SK-N-SH (cell line): Measurements from ENCODE around the gene GLIS2. TPM values are rescaled to one million over a fixed set of nuclear protein-coding genes. Genes with fewer than 3 reads are reported as not detected.

Source experiments
- CTCF ChIA-PET: fragments of 300-600, 350-600 bp; formaldehyde crosslinking; extraction: SDS; loops from one replicate; lab custom pipeline; 2021; lab: Yijun Ruan, JAX
- POLR2A ChIA-PET: fragments of 350-600 bp; sonication (Branson Sonifier 250); formaldehyde crosslinking; extraction: SDS; loops from one replicate; lab custom pipeline; 2020; ENCODE audit warnings: antibody characterized with exemption, inconsistent platforms; lab: Yijun Ruan, JAX
- DNase-seq: peaks from one replicate; pipeline ENCODE4 v3.0.0; 2012
- H2AFZ ChIP-seq: fragments of 200-600 bp; sonication (generic); 2 replicates; pipeline ENCODE4 v1.8.1; 2016; ENCODE audit warnings: antibody characterized with exemption, mild to moderate bottlenecking, low read depth
- H3F3A ChIP-seq: fragments of 200-600 bp; sonication (generic); replicated peaks from 2 replicates; pipeline ENCODE3; 2016; ENCODE audit warnings: antibody characterized with exemption, mild to moderate bottlenecking; ENCODE audit not compliant: insufficient read depth
- H3K27ac ChIP-seq, 2 experiments: fragments of 200-500 bp in 1 of 2; fragments of 200-600 bp in 1 of 2; sonication (Bioruptor generic) in 1 of 2; sonication (generic), shearing (Covaris generic) in 1 of 2; 2 replicates each; pipeline versions ENCODE4 v1.5.1 to v1.6.1; 2014 to 2016; ENCODE audit warnings: low read depth in 2 of 2, inconsistent platforms in 1 of 2, low read length in 1 of 2, mild to moderate bottlenecking in 1 of 2, mixed read lengths in 1 of 2
- H3K27me3 ChIP-seq: fragments of 200-600 bp; sonication (generic), shearing (Covaris generic); 2 replicates; pipeline ENCODE4 v1.6.1; 2016; ENCODE audit warnings: mixed run types; ENCODE audit not compliant: insufficient read depth
- H3K36me3 ChIP-seq, 2 experiments: fragments of 200-500 bp in 1 of 2; fragments of 200-600 bp in 1 of 2; sonication (Bioruptor generic) in 1 of 2; sonication (generic) in 1 of 2; replicated peaks in 1 of 2; 2 replicates each; pipeline versions ENCODE3 to v1.5.1; 2014 to 2016; ENCODE audit warnings: low read length in 1 of 2, mild to moderate bottlenecking in 1 of 2; ENCODE audit not compliant: insufficient read depth in 2 of 2, control insufficient read depth in 1 of 2
- H3K4me1 ChIP-seq, 2 experiments: fragments of 200-500 bp in 1 of 2; fragments of 200-600 bp in 1 of 2; sonication (Bioruptor generic) in 1 of 2; sonication (generic), shearing (Covaris generic) in 1 of 2; 2 replicates each; pipeline versions ENCODE4 v1.5.1 to v1.6.1; 2014 to 2016; ENCODE audit warnings: low read depth in 1 of 2, low read length in 1 of 2, mixed run types in 1 of 2; ENCODE audit not compliant: insufficient read depth in 2 of 2, control insufficient read depth in 1 of 2
- H3K4me2 ChIP-seq: fragments of 200-600 bp; sonication (generic), shearing (Covaris generic); 2 replicates; pipeline ENCODE4 v1.6.1; 2017; ENCODE audit warnings: mixed run types
- H3K4me3 ChIP-seq, 2 experiments: fragments of 200-500 bp in 1 of 2; fragments of 200-600 bp in 1 of 2; sonication (Bioruptor generic) in 1 of 2; sonication (generic), shearing (Covaris generic) in 1 of 2; 2 replicates each; pipeline versions ENCODE4 v1.5.1 to v1.8.1; 2014 to 2016; ENCODE audit warnings: low read depth in 2 of 2, inconsistent platforms in 1 of 2, low read length in 1 of 2, mild to moderate bottlenecking in 1 of 2, mixed read lengths in 1 of 2, moderate library complexity in 1 of 2
- H3K79me2 ChIP-seq: fragments of 200-600 bp; sonication (generic); 2 replicates; pipeline ENCODE4 v1.8.1; 2017; ENCODE audit warnings: mild to moderate bottlenecking; ENCODE audit not compliant: insufficient read depth
- H3K9ac ChIP-seq: fragments of 200-600 bp; sonication (generic); 2 replicates; pipeline ENCODE4 v1.6.1; 2017; ENCODE audit warnings: mixed run types
- H3K9me2 ChIP-seq: fragments of 200-600 bp; sonication (generic); 2 replicates; pipeline ENCODE4 v1.6.1; 2017; ENCODE audit warnings: mixed run types
- H3K9me3 ChIP-seq: fragments of 200-600 bp; sonication (generic); 2 replicates; pipeline ENCODE4 v1.6.1; 2017; ENCODE audit warnings: mixed run types, mild to moderate bottlenecking, moderate library complexity
- H4K20me1 ChIP-seq: fragments of 200-600 bp; sonication (generic); 2 replicates; pipeline ENCODE4 v1.6.1; 2017; ENCODE audit warnings: mild to moderate bottlenecking, mixed run types; ENCODE audit not compliant: insufficient read depth
- ELF1 ChIP-seq: IDR thresholded peaks from 2 replicates; pipeline ENCODE4 v1.4.0; 2012
- JUND ChIP-seq: IDR thresholded peaks from 2 replicates; pipeline ENCODE4 v1.4.0; 2012
- MXI1 ChIP-seq: IDR thresholded peaks from 2 replicates; pipeline ENCODE4 v1.6.1; 2012; ENCODE audit warnings: mild to moderate bottlenecking, low read depth, low read length, improper control_type of control experiment
- REST ChIP-seq: IDR thresholded peaks from 2 replicates; pipeline ENCODE4 v1.6.1; 2012; ENCODE audit warnings: mild to moderate bottlenecking, low read depth, low read length, moderate library complexity
- SIN3A ChIP-seq: IDR thresholded peaks from 2 replicates; pipeline ENCODE4 v1.6.1; 2012; ENCODE audit warnings: low read depth, mild to moderate bottlenecking, low read length, moderate library complexity, borderline replicate concordance
- WGBS: methylation state at CpG from one replicate; pipeline ENCODE4 v1.1.6; 2017; ENCODE audit warnings: low lambda C conversion rate; 5-methylcytosine and 5-hydroxymethylcytosine counted together
- polyA plus RNA-seq, 3 experiments: library from polyadenylated mRNA; depleted of rRNA; stranded (reverse); fragments of >200 nt; gene quantifications; 2 replicates each; pipeline ENCODE4 v1.2.3, GENCODE V29; 2012
- TF ChIP-seq, protein P1 (sequence below): fragments of 200-600 bp; sonication (generic); IDR thresholded peaks from 2 replicates; pipeline ENCODE4 v1.6.1; 2017; ENCODE audit warnings: antibody characterized with exemption, mild to moderate bottlenecking, moderate library complexity

The GLIS2 gene
- polyA plus RNA-seq, 1 of the 3 experiments (the other 2 are of a cell fraction) = 6.5 TPM

GRCh38 chr16:4301968-4302367 lies 13.9 kb upstream of the GLIS2 start:
- POLR2A ChIA-PET = interaction anchor here (0.7 kb wide), 1 partner anchor 10 kb away, joined by 4 read pairs; no protein-coding TSS in a partner anchor
- Histone ChIP-seq H3K79me2 (no peaks in the 10 kb centered on the region), H3K9me3 (no peaks in the 10 kb centered on the region), H3K4me2 (no peak overlapping the region), H3K36me3 (no peaks in the 10 kb centered on the region), H3K4me1 (peaks cover 10 to 13% of the 10 kb centered on the region in 2 experiments; a peak in 3 of 4 replicates), H4K20me1 (no peaks in the 10 kb centered on the region), H3K9me2 (no peaks in the 10 kb centered on the region), H3K27me3 (no peaks in the 10 kb centered on the region), H3K9ac (no peak overlapping the region), H2AFZ (no peak overlapping the region), H3K4me3 (no peak overlapping the region), H3K27ac (no peak overlapping the region), H3F3A (peaks cover 11% of the 10 kb centered on the region)
- no peak for DNase-seq
- TF ChIP-seq ELF1 (no peak), JUND (no peak), SIN3A (no peak), MXI1 (no peak)
- TF ChIP-seq, protein P1, sequence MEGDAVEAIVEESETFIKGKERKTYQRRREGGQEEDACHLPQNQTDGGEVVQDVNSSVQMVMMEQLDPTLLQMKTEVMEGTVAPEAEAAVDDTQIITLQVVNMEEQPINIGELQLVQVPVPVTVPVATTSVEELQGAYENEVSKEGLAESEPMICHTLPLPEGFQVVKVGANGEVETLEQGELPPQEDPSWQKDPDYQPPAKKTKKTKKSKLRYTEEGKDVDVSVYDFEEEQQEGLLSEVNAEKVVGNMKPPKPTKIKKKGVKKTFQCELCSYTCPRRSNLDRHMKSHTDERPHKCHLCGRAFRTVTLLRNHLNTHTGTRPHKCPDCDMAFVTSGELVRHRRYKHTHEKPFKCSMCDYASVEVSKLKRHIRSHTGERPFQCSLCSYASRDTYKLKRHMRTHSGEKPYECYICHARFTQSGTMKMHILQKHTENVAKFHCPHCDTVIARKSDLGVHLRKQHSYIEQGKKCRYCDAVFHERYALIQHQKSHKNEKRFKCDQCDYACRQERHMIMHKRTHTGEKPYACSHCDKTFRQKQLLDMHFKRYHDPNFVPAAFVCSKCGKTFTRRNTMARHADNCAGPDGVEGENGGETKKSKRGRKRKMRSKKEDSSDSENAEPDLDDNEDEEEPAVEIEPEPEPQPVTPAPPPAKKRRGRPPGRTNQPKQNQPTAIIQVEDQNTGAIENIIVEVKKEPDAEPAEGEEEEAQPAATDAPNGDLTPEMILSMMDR = no peak
- CTCF ChIA-PET = interaction anchor here (1.0 to 1.2 kb wide), 2 partner anchors 8 to 23 kb away, joined by 3 to 4 read pairs; no protein-coding TSS in a partner anchor
- WGBS = 98% methylated on average over 6 of the region's 6 CpGs

- POLR2A ChIA-PET = interaction anchor here (1.4 kb wide), 1 partner anchor 9 kb away, joined by 7 read pairs; no protein-coding TSS in a partner anchor
- WGBS = 84% methylated on average over 8 of the region's 13 CpGs
These were observed 11.9 kb upstream of the GLIS2 start for GRCh38 chr16:4303973-4304372.

More at GRCh38 chr16:4303973-4304372, 11.9 kb upstream of the GLIS2 start:
- H4K20me1 ChIP-seq = no peaks in the 10 kb centered on the region
- DNase-seq = peak; percentile 47
- peaks cover 10% of the 10 kb centered on the region for H3F3A ChIP-seq
- TF ChIP-seq REST = no peak
- TF ChIP-seq MXI1 = peak; percentile 39; the same call in 1 of the 2 replicates
- H3K79me2 ChIP-seq = no peaks in the 10 kb centered on the region
- H3K27ac ChIP-seq = no peak overlapping the region
- no peak overlapping the region for H3K4me3 ChIP-seq
- no peak overlapping the region for H3K9ac ChIP-seq
- peaks cover 6 to 16% of the 10 kb centered on the region in 2 experiments; a peak in 3 of 4 replicates for H3K4me1 ChIP-seq
- H2AFZ ChIP-seq = no peak overlapping the region
- no peak overlapping the region for H3K4me2 ChIP-seq
- no peaks in the 10 kb centered on the region for H3K36me3 ChIP-seq
- H3K27me3 ChIP-seq = no peaks in the 10 kb centered on the region
- no peaks in the 10 kb centered on the region for H3K9me3 ChIP-seq
- CTCF ChIA-PET = interaction anchor here (0.7 to 1.4 kb wide), 6 partner anchors 10 to 98 kb away, joined by 3 to 5 read pairs (median 3); no protein-coding TSS in a partner anchor
- H3K9me2 ChIP-seq = no peaks in the 10 kb centered on the region
